Mucosa of rectum (tissue), 2 donors: ENCODE measurements around the gene WDR82.

Source experiments
- H3K27ac ChIP-seq, 2 donors: one replicate each; pipeline ENCODE4 v1.7.0; 2013; ENCODE audit warnings: inconsistent platforms in 2 of 2, low read depth in 2 of 2, low read length in 2 of 2
- H3K27me3 ChIP-seq, 2 donors: one replicate each; pipeline ENCODE4 v1.7.0; 2013; ENCODE audit warnings: low read length in 2 of 2; ENCODE audit not compliant: control insufficient read depth in 2 of 2, insufficient read depth in 2 of 2
- H3K36me3 ChIP-seq, 2 donors: one replicate each; pipeline ENCODE4 v1.7.0; 2013; ENCODE audit warnings: low read length in 2 of 2; ENCODE audit not compliant: control insufficient read depth in 2 of 2, insufficient read depth in 2 of 2
- H3K4me1 ChIP-seq, 2 donors: one replicate each; pipeline ENCODE4 v1.7.0; 2013; ENCODE audit warnings: low read length in 2 of 2, mild to moderate bottlenecking in 1 of 2; ENCODE audit not compliant: control insufficient read depth in 2 of 2, insufficient read depth in 2 of 2
- H3K4me3 ChIP-seq, 2 donors: one replicate each; pipeline ENCODE4 v1.7.0; 2013; ENCODE audit warnings: low read length in 2 of 2
- H3K9ac ChIP-seq, 2 donors: one replicate each; pipeline ENCODE4 v1.7.0; 2013; ENCODE audit warnings: low read length in 2 of 2, low read depth in 1 of 2, mild to moderate bottlenecking in 1 of 2
- H3K9me3 ChIP-seq, 2 donors: one replicate each; pipeline ENCODE4 v1.7.0; 2013; ENCODE audit warnings: low read length in 2 of 2; ENCODE audit not compliant: control insufficient read depth in 2 of 2
- donor health status: healthy.
- donor health status: Normal muscosa, but diverticular disease.

WDR82 gene

DNA sequence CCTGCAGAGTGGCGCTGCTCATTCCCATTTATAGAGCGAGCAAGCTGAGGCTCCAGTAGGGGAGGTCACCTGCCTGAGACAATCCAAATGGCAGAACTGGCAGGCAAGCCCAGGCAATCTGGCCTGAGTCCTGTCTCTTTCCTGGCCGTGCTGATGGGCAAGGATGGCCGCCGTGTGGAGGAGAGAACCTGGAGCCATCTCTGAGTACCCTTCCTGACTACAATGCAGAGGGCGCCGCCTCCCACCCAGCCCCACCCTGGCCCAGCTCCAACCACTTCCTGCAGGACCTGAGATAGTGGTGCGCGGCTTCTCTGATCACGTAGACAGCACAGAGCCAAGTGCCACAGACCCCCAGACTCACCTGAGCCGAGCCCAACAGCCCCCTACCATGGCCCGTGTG is 60.0 kb downstream of the WDR82 start:
- Histone ChIP-seq H3K27me3 (no peaks in the 10 kb centered on the region), H3K9me3 (no peaks in the 10 kb centered on the region), H3K4me1 (peaks cover 30 to 32% of the 10 kb centered on the region in 2 donors), H3K4me3 (no peak overlapping the region), H3K27ac (peak overlapping the region; percentile 88 to 93), H3K36me3 (peaks cover 18 to 19% of the 10 kb centered on the region in 2 donors), H3K9ac (no peak overlapping the region)

GRCh38 chr3:52218026-52218425 is 60.4 kb downstream of the WDR82 start:
- H3K4me3 ChIP-seq = no peak overlapping the region
- peak overlapping the region; percentile 88 to 93 for H3K27ac ChIP-seq
- no peaks in the 10 kb centered on the region for H3K9me3 ChIP-seq
- peaks cover 30 to 32% of the 10 kb centered on the region in 2 donors for H3K4me1 ChIP-seq
- peaks cover 21 to 22% of the 10 kb centered on the region in 2 donors for H3K36me3 ChIP-seq
- H3K27me3 ChIP-seq = no peaks in the 10 kb centered on the region
- H3K9ac ChIP-seq = no peak overlapping the region

DNA sequence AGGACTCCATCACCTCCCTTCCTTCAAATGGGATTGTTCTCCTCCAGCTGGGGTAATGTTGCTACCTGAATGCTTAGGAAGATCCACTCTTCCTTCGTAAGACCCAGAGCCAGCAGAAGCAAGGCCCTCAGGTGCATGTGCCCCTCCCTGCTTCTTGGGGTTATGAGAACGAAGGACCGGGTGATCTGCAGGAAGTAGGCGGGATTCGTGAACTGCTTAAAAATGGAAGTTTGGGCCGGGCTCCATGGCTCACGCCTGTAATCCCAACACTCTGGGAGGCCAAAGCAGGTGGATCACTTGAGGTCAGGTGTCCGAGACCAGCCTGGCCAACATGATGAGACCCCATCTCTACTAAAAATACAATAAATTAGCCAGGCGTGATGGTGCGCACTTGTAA is 61.0 kb downstream of the WDR82 start:
- H3K27ac ChIP-seq = peak overlapping the region; percentile 88 to 93
- peaks cover 30 to 32% of the 10 kb centered on the region in 2 donors for H3K4me1 ChIP-seq
- H3K4me3 ChIP-seq = peak overlapping the region; percentile 25 to 57
- H3K36me3 ChIP-seq = peaks cover 25 to 27% of the 10 kb centered on the region in 2 donors
- no peaks in the 10 kb centered on the region for H3K27me3 ChIP-seq
- no peaks in the 10 kb centered on the region for H3K9me3 ChIP-seq
- peak overlapping the region; percentile 44 to 58 for H3K9ac ChIP-seq

DNA sequence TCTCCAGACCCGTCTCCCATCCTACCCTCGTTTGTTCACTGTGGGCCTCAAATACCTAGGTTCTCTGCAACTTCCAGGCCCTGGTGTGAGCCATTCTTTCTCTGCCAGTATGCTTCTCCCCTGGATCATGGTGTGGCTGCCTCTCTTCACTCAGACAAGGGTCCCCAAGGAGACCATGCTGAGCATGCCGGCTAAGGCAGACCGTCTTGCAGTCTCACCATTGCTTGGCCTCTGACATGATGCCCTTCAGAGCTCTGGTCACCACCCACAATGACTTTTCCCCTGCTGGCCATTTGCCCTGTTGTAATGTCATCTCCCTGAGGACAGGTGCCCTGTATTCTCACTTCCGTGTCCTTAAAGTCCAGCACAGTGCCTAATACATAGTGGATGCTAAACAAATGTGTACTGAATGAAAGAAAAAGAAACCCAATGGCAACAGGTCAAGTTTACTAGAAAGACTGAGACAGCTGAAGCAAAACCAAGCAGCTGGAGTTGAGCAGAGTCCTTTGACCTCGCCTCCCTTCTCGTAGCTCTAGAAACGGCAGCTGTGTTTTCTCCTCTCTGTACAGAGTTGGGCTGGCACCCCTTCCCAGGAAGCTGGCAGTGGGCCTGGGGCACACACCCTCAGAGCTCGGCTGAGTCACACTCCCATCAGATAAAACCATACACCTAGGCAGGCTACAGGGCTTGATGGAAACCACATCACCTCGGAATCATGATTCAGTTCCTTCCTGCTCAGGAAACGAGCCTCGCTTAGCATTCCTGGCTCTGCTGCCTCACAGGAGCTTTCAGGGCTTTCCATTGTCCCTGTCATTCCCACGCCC is 61.7 kb downstream of the WDR82 start:
- Histone ChIP-seq H3K4me3 (peak overlapping the region; percentile 25 to 57), H3K36me3 (peaks cover 29 to 33% of the 10 kb centered on the region in 2 donors), H3K27me3 (no peaks in the 10 kb centered on the region), H3K9me3 (no peaks in the 10 kb centered on the region), H3K9ac (peak overlapping the region; percentile 44 to 58), H3K4me1 (peaks cover 30 to 32% of the 10 kb centered on the region in 2 donors), H3K27ac (peak overlapping the region; percentile 88 to 93)

DNA sequence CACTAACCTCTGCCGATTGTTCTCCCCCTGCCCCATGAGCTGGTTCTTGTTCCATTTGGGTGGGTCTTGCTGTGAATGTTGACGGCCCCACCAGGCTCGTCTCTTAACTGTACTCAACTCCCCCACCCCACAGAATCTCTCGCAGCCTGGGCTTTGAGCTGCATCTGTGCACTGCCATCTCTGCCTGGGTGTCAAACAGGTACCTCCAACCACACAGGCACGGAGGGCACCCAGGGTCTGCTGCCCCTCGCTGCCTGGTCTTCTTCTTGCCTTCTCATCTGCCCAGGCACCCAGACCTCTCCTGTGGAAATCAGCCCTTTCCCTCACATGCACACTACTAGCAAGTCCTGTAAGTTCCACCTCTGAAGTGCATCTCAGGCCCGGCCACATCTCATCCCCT is 63.1 kb downstream of the WDR82 start:
- H3K9me3 ChIP-seq = no peaks in the 10 kb centered on the region
- peaks cover 35 to 47% of the 10 kb centered on the region in 2 donors for H3K36me3 ChIP-seq
- no peak overlapping the region for H3K9ac ChIP-seq
- no peaks in the 10 kb centered on the region for H3K27me3 ChIP-seq
- H3K4me3 ChIP-seq = no peak overlapping the region
- H3K27ac ChIP-seq = no peak overlapping the region
- peaks cover 30 to 32% of the 10 kb centered on the region in 2 donors for H3K4me1 ChIP-seq

DNA sequence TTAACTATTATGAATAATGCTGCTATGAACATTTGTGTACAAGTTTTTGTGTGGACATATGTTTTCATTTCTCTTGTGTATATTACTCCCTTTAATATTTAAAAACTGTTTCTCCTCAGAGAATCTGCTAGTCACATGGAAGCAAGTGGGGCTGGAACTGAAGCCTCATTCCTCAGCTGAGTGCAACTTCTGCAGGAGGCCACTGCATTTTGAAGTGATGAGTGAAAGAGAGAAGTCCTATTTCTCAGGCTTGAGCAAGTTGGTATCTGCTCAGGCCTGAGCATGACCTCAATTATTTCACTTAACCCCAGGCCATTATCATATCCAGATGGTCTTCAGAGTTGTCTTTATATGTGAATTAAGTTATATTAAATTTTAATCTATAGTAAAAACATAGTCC is 64.5 kb downstream of the WDR82 start:
- H3K27ac ChIP-seq = no peak overlapping the region
- peaks cover 43 to 58% of the 10 kb centered on the region in 2 donors for H3K36me3 ChIP-seq
- H3K4me3 ChIP-seq = no peak overlapping the region
- H3K9me3 ChIP-seq = no peaks in the 10 kb centered on the region
- H3K9ac ChIP-seq = no peak overlapping the region
- H3K4me1 ChIP-seq = peaks cover 27% of the 10 kb centered on the region in 2 donors
- no peaks in the 10 kb centered on the region for H3K27me3 ChIP-seq

DNA sequence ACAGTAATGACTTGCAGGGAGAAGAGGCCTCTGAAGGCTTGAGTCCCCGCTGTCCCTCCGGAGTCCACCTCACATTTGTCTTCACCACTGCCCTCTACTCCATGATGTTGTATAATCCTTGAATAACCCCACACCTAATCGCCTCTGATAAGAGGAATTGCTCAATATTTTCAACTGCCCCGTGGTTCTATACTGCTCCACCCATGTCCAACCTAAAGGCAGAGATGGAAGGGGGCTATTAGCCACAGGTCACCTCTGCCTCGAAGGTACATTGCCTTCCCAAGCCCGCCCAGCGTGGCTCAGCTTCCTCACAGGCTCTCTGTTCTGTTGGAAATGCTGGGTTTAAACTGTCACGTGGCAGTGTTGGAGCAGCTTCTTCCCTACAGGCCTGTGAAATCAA is 65.4 kb downstream of the WDR82 start:
- Histone ChIP-seq H3K36me3 (peaks cover 52 to 67% of the 10 kb centered on the region in 2 donors), H3K4me3 (no peak overlapping the region), H3K9me3 (no peaks in the 10 kb centered on the region), H3K4me1 (peaks cover 18 to 20% of the 10 kb centered on the region in 2 donors), H3K9ac (no peak overlapping the region), H3K27me3 (no peaks in the 10 kb centered on the region), H3K27ac (no peak overlapping the region)

DNA sequence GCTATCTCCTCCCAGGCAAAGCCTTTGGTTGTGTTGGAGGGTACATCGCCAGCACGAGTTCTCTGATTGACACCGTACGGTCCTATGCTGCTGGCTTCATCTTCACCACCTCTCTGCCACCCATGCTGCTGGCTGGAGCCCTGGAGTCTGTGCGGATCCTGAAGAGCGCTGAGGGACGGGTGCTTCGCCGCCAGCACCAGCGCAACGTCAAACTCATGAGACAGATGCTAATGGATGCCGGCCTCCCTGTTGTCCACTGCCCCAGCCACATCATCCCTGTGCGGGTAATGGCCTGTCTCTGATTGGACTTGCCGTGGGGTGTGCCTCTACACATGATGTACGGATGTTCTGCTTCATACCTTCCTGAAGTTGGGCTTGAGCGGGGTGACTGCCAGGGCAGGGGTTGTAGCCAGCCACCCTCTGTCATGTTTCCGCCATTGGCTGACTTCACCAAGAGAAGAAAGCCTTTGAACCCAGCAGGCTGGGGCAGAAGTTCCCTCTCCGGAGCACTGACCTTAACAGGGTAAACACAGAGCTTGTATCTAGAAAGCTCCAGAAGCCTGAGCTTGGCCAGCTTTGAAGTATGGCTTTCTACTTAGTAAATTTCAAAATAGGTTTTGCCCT is 67.1 kb downstream of the WDR82 start:
- H3K27ac ChIP-seq = peak overlapping the region; percentile 5 to 32
- H3K4me1 ChIP-seq = peaks cover 2 to 3% of the 10 kb centered on the region in 2 donors
- peaks cover 62 to 78% of the 10 kb centered on the region in 2 donors for H3K36me3 ChIP-seq
- no peak overlapping the region for H3K4me3 ChIP-seq
- no peak overlapping the region for H3K9ac ChIP-seq
- H3K9me3 ChIP-seq = no peaks in the 10 kb centered on the region
- H3K27me3 ChIP-seq = no peaks in the 10 kb centered on the region

DNA sequence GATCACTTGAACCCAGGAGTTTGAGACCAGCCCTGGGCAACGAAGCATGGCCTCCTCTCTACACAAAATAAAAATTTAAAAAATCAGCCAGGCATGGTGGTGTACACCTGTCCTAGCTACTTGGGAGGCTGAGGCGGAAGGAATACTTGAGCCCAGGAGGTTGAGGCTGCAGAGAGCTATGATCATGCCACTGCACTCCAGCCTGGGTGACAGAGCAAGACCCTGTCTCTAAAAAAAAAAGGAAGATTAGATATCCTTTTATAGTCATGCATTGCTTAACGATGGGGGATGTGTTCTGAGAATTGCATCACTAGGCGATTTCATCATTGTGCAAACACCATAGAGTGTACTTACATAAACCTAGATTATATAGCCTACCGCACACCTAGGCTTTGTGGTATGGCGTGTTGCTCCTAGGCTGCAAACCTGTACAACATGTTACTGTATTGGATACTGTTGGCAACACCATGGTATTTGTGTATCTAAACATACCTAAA is 67.9 kb downstream of the WDR82 start:
- no peaks in the 10 kb centered on the region for H3K9me3 ChIP-seq
- no peaks in the 10 kb centered on the region for H3K4me1 ChIP-seq
- H3K4me3 ChIP-seq = no peak overlapping the region
- no peaks in the 10 kb centered on the region for H3K27me3 ChIP-seq
- H3K36me3 ChIP-seq = peaks cover 70 to 86% of the 10 kb centered on the region in 2 donors
- no peak overlapping the region for H3K9ac ChIP-seq
- peak overlapping the region in 1 of 2 donors; percentile 5 for H3K27ac ChIP-seq

DNA sequence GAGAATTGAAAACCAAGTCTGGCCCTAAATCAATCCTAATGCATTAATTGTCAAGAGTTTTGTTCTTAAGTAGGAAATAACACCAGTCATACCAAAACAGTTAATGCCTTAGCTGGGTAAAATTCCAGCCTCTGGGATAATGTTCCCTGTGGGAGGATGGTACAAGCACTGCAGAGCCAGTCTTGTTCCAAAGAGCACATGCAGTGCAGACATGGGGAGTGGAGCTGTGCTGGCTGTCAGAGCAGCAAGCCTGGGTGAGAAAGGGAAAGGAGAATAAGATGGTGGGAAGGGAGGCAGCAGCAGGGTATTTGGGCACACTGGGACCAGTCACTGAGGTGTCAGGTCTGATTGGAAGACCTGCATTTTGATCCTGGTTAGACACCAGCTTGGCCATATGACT is 68.4 kb downstream of the WDR82 start:
- no peak overlapping the region for H3K9ac ChIP-seq
- no peak overlapping the region for H3K27ac ChIP-seq
- H3K27me3 ChIP-seq = no peaks in the 10 kb centered on the region
- no peaks in the 10 kb centered on the region for H3K4me1 ChIP-seq
- peaks cover 70 to 87% of the 10 kb centered on the region in 2 donors for H3K36me3 ChIP-seq
- no peaks in the 10 kb centered on the region for H3K9me3 ChIP-seq
- H3K4me3 ChIP-seq = no peak overlapping the region
